Measurements from ENCODE around the gene HP1BP3. TPM values are rescaled to one million over a fixed set of nuclear protein-coding genes. Genes with fewer than 3 reads are reported as not detected.
"Not testable (repeated sequence)": the region's sequence is repeated elsewhere in the genome, so short reads cannot be mapped to it uniquely, and the experiment has no call there.

HP1BP3 gene
- total RNA-seq, 1 experiment from 2014 or later: 201 TPM

DNA sequence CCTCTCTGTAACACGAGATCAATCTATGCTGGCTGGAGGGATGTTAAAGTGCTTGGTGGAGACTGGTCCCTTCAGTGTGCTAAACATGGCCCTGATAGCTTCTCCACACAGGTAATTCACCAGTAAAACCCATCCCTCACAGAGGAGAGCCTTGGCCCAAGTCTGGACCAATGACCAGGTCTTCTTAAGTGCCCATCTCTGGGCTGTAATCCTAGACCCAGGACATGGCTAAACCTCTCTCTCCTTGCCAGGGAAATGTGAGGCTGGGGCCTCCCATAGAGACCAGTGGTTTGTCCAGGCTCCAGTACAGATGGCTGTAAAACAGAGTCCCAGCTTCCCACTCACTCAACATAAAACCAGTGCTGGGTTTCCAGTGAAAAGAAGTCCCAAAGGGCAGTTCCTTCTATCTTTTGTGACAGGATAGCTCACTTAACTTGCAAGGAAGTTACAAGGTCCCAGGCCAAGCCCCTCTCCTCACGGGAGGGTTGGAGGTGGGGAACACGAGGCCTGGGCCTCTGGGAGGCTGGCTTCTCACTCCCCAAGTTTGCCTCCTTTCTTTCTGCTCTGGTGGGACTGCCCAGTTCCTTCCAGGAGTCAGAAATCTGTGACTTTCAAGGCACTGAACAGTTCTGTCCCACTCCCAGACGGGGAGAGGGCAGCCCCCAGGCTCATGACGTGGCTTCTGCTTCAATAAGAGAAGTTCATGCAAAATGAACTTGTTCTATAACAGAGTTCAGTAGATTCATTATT lies 67.1 kb downstream of the HP1BP3 start:
- Histone ChIP-seq H3K36me3 (no peaks in the 10 kb centered on the region), H3K4me3 (no peak overlapping the region)

DNA sequence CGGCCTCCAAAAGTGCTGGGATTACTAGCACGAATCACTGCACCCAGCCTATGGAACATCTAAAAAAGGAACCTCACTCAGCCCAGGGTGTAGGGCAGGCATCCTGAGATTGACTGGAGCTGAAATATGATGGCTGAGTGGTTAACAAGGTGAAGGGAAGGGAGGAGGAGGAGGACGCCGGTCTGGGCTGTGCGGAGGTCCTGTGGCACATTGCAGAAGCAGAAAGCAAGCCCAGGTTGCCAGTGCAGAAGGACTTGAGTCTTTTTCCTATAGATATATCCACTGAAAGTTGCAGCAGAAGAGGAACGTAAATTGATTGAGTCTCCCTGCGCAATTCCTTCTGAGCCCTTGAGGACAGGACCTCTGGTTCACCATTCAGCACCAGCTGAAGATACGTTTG lies 67.8 kb downstream of the HP1BP3 start:
- no peak overlapping the region for H3K4me3 ChIP-seq
- no peak overlapping the region for H3K27ac ChIP-seq
- no peak for DNase-seq (ENCODE audit: low read depth in 1 of 2, low spot score in 2 of 2)
- H3K36me3 ChIP-seq: no peaks in the 10 kb centered on the region
- 0 out of 2 replicates have a peak, but pooled peaks cover 6% of the 10 kb centered on the region for H3K9me3 ChIP-seq (replicated peaks)
- peaks cover 10% of the 10 kb centered on the region for H3K4me1 ChIP-seq (replicated peaks)
- H3K27me3 ChIP-seq (replicated peaks): no peaks in the 10 kb centered on the region

More for the DNA sequence above, 67.1 kb downstream of the HP1BP3 start:
- Histone ChIP-seq H3K27ac (no peak overlapping the region), H3K27me3 (replicated peaks) (no peaks in the 10 kb centered on the region), H3K4me1 (replicated peaks) (peaks cover 13% of the 10 kb centered on the region), H3K9me3 (replicated peaks) (0 out of 2 replicates have a peak, but pooled peaks cover 6% of the 10 kb centered on the region)
- no peak for DNase-seq (ENCODE audit: low read depth in 1 of 2, low spot score in 2 of 2)

DNA sequence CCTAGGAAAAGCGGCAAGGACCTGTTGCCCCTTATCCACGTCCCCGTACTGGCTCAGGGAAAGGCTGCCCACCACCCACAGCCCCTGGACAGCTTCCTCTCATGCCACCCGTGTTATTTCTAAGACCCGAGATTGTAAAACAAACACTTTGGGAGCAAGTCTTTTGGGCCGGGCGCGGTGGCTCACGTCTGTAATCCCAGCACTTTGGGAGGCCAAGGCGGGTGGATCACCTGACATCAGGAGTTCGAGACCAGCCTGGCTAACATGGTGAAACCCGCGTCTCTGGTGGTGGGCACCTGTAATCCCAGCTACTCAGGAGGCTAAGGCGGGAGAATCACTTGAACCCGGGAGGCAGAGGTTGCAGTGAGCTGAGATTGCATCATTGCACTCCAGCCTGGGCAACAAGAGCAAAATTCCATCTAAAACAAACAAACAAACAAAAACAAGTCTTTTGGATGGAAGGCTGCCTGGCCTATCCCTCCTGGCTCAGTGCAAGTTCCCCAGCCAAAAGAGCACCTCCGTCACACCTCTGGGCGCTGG lies 68.7 kb downstream of the HP1BP3 start:
- peaks cover 10% of the 10 kb centered on the region for H3K4me1 ChIP-seq (replicated peaks)
- H3K36me3 ChIP-seq; H3K9me3 ChIP-seq (replicated peaks); DNase-seq (ENCODE audit: low read depth in 1 of 2, low spot score in 2 of 2); H3K27me3 ChIP-seq (replicated peaks); H3K27ac ChIP-seq: not testable (repeated sequence)
- H3K4me3 ChIP-seq: peak overlapping the region; percentile 47

DNA sequence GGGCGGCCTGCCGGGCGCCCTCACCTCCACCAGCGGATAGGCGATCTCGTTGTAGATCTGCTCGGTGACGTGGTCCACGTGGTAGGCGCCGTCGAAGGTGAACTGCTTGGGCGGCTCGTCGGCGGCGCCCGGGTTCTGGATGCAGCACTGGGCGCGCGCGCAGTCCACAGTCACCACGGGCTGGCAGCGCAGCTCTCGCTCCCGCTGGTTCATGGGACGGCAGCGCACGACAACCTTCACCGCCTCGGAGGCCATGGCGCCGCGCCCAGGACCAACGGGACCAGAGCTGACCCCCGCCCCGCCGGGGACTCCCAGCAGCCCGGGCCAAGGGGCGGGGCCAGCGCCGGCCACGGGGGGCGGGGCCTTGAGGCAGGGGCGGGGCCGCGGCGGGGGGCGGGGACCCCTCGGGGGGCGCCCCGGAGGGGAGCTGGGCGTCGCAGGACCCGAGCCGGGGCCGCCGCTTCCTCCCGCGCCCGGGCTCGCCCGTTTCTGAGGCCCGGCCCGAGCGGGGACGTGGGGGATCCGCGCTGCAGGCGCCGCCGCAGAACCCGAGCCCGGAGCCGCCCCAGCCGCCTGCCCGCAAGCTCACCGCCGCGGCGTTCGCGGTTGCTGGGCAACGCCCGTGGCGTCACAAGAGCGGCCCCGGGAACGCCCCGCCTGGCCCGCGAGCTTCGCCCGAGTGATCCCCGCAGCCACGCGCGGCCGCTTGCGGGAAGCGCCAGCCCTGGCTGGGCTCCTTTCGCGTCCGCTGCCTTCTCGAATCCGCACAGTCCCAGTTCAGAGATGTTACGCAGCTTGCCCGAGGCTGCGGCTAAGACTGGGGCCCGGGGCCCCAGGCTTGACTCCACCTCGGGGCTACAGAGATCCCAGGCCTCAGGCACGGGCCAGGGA lies 69.4 kb downstream of the HP1BP3 start, which contains the start of gene KIF17:
TSS of gene KIF17 (minus strand) at position 556 of the 891 bp plus-strand sequence. CDS start at position 255, 301 bp downstream.
- 0 out of 2 replicates have a peak, but pooled peaks cover 6% of the 10 kb centered on the region for H3K9me3 ChIP-seq (replicated peaks)
- peaks cover 10% of the 10 kb centered on the region for H3K4me1 ChIP-seq (replicated peaks)
- peak; percentile 48 to 73 for DNase-seq (ENCODE audit: low read depth in 1 of 2, low spot score in 2 of 2)
- peak within 1 kb of the TSS; percentile 47 for H3K4me3 ChIP-seq
- H3K27me3 ChIP-seq (replicated peaks): no peaks in the 10 kb centered on the region
- H3K36me3 ChIP-seq: no peaks in the 10 kb centered on the region
- no peak within 1 kb of the TSS for H3K27ac ChIP-seq

DNA sequence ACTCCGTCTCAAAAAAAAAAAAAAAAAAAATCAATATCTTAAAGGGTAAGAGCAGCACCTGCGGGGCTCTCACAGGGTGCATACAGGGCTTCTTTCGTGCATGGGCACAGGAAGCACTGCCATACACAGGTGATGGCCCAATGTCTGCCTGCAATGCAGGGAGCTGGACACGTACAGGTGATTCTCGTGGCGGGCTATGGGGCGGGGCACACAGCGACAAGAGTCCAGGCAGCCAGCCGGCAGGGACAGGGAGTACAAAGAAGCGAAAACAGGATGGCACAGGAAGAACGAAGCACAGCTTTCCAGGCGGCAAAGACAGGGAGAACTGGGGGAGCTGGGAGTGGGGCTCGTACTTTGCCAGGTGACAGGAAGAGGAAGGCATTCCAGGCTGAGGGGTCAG lies 70.9 kb downstream of the HP1BP3 start:
- H3K4me1 ChIP-seq (replicated peaks): peaks cover 10% of the 10 kb centered on the region
- DNase-seq (ENCODE audit: low read depth in 1 of 2, low spot score in 2 of 2): no peak
- H3K9me3 ChIP-seq (replicated peaks): 0 out of 2 replicates have a peak, but pooled peaks cover 6% of the 10 kb centered on the region
- H3K27ac ChIP-seq: no peak overlapping the region
- no peak overlapping the region for H3K4me3 ChIP-seq
- no peaks in the 10 kb centered on the region for H3K27me3 ChIP-seq (replicated peaks)
- H3K36me3 ChIP-seq: no peaks in the 10 kb centered on the region

DNA sequence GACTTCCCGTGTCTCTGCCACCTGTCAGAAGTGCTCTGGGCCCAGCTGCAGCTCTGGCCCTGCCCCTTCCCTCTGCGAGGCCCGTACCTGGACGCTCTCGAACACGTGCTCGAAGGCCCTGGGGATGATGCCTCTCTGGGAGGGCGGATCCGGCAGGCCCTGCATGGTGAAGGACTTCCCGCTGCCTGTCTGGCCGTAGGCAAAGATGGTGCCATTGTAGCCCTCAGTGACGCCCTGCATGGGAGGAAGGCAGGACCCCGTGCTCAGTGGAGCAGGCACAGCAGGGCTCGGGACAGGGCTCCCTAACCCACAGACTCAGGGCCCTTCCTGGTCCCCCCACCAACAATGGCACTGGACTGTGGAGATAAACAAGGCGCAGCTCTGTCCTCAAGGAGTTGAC lies 71.7 kb downstream of the HP1BP3 start:
- H3K27ac ChIP-seq: no peak overlapping the region
- no peak overlapping the region for H3K4me3 ChIP-seq
- H3K27me3 ChIP-seq (replicated peaks): no peaks in the 10 kb centered on the region
- 0 out of 2 replicates have a peak, but pooled peaks cover 6% of the 10 kb centered on the region for H3K9me3 ChIP-seq (replicated peaks)
- no peak for DNase-seq (ENCODE audit: low read depth in 1 of 2, low spot score in 2 of 2)
- peaks cover 10% of the 10 kb centered on the region for H3K4me1 ChIP-seq (replicated peaks)
- no peaks in the 10 kb centered on the region for H3K36me3 ChIP-seq

DNA sequence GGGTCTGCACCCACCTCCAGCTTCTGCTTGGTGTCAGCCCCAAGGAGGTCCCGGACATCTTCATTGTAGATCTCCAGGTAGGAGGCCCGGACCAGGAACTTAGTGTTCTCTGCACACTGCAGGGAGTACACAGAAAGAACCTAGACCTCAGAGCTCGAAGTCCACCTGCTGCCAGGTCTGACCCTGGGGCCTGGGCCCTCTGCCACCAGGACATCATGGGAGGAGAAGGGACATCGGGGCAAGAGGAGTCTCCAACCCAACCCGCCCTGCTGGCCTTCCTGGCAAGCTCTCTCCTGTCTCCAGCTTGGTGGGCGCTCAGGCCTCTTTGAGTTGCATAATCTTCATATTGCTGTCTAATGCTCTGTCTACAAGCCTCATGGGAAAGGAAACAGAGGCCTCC lies 73.7 kb downstream of the HP1BP3 start:
- Histone ChIP-seq H3K27ac (no peak overlapping the region), H3K36me3 (no peaks in the 10 kb centered on the region), H3K27me3 (replicated peaks) (no peaks in the 10 kb centered on the region), H3K4me3 (no peak overlapping the region), H3K4me1 (replicated peaks) (peaks cover 10% of the 10 kb centered on the region), H3K9me3 (replicated peaks) (0 out of 2 replicates have a peak, but pooled peaks cover 6% of the 10 kb centered on the region)
- no peak for DNase-seq (ENCODE audit: low read depth in 1 of 2, low spot score in 2 of 2)

DNA sequence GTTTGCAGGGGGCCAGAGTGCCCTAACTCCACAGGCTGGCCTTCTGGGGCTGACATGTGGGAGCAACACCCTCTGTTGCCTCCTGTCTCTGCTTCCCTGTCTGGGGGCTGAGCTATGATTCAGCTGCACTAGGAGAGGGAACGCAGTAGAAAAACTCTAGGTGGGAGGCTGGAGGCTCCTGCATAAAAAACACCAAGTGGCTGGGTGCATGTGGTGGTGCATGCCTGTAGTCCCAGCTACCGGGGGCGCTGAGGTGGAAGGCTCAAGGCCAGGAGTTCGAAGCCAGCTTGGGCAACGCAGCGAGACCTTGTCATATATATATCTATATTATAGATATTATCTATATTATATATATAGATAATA lies 74.9 kb downstream of the HP1BP3 start:
- peaks cover 1% of the 10 kb centered on the region for H3K4me1 ChIP-seq (replicated peaks)
- no peak overlapping the region for H3K27ac ChIP-seq
- H3K9me3 ChIP-seq (replicated peaks): 0 out of 2 replicates have a peak, but pooled peaks cover under 1% of the 10 kb centered on the region
- H3K36me3 ChIP-seq: no peaks in the 10 kb centered on the region
- no peak for DNase-seq (ENCODE audit: low read depth in 1 of 2, low spot score in 2 of 2)
- H3K27me3 ChIP-seq (replicated peaks): no peaks in the 10 kb centered on the region
- H3K4me3 ChIP-seq: no peak overlapping the region

DNA sequence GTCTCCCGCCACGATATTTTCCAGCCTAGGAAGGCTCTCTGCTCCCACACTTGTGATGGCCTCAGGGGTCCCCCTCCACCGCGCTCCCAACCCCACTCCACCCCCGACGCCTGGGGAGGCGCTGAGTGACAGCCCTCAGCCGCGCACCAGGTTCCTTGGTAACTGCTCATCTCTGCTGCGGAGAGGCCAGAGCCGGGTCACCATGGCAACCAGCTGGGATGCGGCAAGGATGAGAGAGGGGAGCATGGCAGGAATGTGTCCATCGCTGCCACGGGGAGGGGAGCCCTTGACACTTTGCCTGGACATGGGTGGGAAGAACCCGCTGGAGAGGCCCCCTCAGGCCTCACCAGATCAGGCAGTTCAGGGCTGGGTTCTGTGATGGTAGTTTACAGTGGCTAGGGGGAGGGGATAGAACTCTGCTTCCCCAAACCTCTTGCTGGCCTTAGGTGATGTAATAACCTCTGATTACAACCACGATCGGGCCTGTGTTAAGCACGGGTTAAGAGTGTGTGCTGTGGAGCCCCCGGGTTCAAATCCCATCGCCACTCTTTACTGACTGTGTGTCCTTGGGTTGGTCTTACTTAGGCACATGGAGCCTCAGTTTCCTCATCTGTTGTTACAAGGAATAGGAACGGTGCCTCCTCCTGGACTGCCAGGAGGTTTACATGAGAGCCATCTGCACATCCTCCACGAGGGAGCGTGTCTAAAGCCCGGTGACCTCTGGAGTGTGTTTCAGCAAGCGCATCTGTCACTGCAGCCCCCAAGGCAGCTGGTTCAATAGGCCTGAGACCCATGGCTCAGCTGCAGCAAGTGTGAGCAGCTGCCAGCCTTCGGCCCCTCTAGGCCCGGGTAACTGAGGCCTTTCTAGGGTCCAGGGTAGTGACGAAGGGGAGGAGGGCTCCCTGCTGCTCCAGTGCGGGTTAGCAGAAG lies 75.6 kb downstream of the HP1BP3 start:
- Histone ChIP-seq H3K4me1 (replicated peaks) (peaks cover 3% of the 10 kb centered on the region; the same call in 1 of the 2 replicates), H3K27ac (no peak overlapping the region), H3K4me3 (no peak overlapping the region), H3K9me3 (replicated peaks) (no peaks in the 10 kb centered on the region), H3K27me3 (replicated peaks) (no peaks in the 10 kb centered on the region), H3K36me3 (no peaks in the 10 kb centered on the region)
- no peak for DNase-seq (ENCODE audit: low read depth in 1 of 2, low spot score in 2 of 2)

DNA sequence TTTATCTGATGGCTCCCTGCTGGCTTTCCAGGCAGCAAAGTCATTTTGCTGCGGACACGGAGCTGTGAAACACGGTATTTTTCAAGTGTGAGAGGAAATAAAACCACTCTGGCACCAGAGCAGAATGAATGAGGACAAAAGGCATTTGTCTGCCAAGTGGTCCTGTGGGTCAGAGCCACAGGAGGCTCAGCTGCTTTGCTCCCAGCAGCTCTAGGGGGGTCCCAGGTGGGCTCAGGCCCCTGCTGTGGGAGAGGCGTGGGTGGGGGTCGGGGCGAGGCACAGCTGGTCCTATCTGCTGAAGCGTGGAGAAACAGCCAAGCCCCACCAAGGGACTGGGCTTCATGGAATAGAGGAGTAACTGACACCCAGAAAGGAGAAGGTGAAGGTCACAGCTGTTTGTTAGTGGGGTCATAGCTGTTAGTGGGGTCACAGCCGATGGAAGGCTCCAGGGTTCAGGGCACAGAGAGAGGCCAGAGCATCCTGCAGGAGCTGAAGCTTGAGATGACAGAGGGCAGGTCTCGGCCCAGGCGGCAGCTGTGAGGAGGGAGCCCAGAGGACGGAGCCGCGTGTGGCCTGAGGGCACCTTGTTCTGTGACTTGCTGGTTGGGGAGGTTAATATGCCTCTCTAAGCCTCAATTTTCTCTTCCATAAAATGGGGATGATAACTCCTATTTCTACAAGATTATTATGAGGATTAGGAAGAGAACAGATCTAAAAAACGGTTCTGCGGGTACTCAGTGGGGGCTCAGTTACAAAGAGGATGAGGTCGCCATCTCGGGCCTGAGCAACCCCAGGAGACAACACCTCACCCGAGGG lies 76.4 kb downstream of the HP1BP3 start:
- no peaks in the 10 kb centered on the region for H3K9me3 ChIP-seq (replicated peaks)
- H3K27ac ChIP-seq: no peak overlapping the region
- H3K4me1 ChIP-seq (replicated peaks): peaks cover 11% of the 10 kb centered on the region
- no peaks in the 10 kb centered on the region for H3K36me3 ChIP-seq
- DNase-seq (ENCODE audit: low read depth in 1 of 2, low spot score in 2 of 2): no peak
- H3K27me3 ChIP-seq (replicated peaks): no peaks in the 10 kb centered on the region
- no peak overlapping the region for H3K4me3 ChIP-seq

DNA sequence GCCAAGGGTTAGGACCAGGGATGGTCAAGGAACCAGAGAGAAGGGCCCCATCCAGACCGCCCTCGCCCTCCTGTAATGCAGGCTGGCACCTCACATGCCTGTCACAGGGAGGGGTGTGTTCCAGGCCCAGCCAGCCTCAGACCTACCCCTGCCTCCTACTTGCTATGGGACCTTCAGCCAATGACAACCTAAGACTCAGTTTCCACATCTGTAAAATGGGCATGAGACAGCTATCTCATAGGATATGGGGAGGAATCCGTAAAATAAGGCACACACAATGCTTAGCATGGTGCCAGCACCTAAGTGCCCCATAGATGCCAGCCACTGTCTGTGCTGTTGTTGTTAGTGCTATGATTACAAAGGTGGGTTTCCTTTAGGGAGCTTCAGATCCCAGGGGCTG lies 77.2 kb downstream of the HP1BP3 start:
- no peak overlapping the region for H3K4me3 ChIP-seq
- no peak overlapping the region for H3K27ac ChIP-seq
- no peaks in the 10 kb centered on the region for H3K27me3 ChIP-seq (replicated peaks)
- H3K9me3 ChIP-seq (replicated peaks): no peaks in the 10 kb centered on the region
- DNase-seq (ENCODE audit: low read depth in 1 of 2, low spot score in 2 of 2): no peak
- no peaks in the 10 kb centered on the region for H3K36me3 ChIP-seq
- peaks cover 17% of the 10 kb centered on the region for H3K4me1 ChIP-seq (replicated peaks)

DNA sequence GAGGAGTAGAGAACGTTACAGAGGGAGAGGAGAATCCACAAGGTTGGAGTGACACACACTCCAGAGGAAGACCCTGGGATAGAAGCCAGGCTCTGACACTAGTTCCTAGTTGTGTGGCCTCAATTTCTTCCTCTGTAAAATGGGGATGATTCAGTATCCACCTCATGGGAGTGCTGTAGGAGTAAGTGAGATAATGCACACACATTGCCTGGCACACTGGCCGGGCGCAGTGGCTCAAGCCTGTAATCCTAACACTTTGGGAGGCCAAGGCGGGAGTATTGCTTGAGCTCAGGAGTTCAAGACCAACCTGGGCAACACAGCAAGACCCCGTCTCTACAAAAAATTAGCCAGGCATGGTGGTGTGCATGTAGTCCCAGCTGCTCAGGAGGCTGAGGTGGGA lies 78.2 kb downstream of the HP1BP3 start:
- no peak for DNase-seq (ENCODE audit: low read depth in 1 of 2, low spot score in 2 of 2)
- no peaks in the 10 kb centered on the region for H3K36me3 ChIP-seq
- H3K27ac ChIP-seq: no peak overlapping the region
- H3K4me1 ChIP-seq (replicated peaks): peaks cover 17% of the 10 kb centered on the region
- no peaks in the 10 kb centered on the region for H3K9me3 ChIP-seq (replicated peaks)
- H3K4me3 ChIP-seq: no peak overlapping the region
- H3K27me3 ChIP-seq (replicated peaks): no peaks in the 10 kb centered on the region

Measured in SJSA1 (cell line).